A673 (cell line): ENCODE measurements around the gene KCTD16.

Experiments used
- EZH2 ChIP-seq: fragments of 200-600 bp; sonication (generic); IDR thresholded peaks from 2 replicates; pipeline ENCODE4 v1.6.1; 2017; ENCODE audit warnings: borderline replicate concordance, low read depth, mild to moderate bottlenecking, mixed read lengths, antibody characterized with exemption, low read length; ENCODE audit not compliant: poor library complexity, severe bottlenecking
- TF ChIP-seq, protein P1 (sequence below): fragments of 300-800, 200-600 bp; sonication (generic); conservative IDR thresholded peaks from 2 replicates; pipeline ENCODE4 v1.5.1; 2017; ENCODE audit warnings: low read depth, mild to moderate bottlenecking, antibody characterized with exemption, low read length, moderate library complexity, mixed read lengths

DNA sequence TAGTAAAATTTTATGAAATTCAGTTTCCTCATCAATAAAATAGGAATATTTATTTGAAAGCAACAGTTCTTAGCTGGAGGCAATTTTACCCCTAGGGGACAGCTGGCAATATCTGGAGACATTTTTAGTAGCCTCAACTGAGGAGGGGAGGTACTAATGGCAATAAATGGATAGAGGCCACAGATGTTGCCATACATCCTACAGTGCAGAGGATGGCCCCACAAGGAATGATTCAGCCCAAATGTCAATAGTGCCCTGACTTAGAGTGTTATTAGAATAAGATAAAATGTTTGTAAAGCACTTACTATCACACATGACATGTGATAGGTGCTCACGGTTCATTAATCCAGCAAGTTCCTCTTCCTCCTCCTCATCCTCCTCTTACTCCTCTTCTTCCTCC is 293.6 kb downstream of the KCTD16 start:
- TF ChIP-seq, protein P1, sequence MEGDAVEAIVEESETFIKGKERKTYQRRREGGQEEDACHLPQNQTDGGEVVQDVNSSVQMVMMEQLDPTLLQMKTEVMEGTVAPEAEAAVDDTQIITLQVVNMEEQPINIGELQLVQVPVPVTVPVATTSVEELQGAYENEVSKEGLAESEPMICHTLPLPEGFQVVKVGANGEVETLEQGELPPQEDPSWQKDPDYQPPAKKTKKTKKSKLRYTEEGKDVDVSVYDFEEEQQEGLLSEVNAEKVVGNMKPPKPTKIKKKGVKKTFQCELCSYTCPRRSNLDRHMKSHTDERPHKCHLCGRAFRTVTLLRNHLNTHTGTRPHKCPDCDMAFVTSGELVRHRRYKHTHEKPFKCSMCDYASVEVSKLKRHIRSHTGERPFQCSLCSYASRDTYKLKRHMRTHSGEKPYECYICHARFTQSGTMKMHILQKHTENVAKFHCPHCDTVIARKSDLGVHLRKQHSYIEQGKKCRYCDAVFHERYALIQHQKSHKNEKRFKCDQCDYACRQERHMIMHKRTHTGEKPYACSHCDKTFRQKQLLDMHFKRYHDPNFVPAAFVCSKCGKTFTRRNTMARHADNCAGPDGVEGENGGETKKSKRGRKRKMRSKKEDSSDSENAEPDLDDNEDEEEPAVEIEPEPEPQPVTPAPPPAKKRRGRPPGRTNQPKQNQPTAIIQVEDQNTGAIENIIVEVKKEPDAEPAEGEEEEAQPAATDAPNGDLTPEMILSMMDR: no peak
- no peak for TF ChIP-seq EZH2
